Endothelial cell of umbilical vein (primary cell): Measurements from ENCODE around the gene CT45A3. TPM values are rescaled to one million over a fixed set of nuclear protein-coding genes. Genes with fewer than 3 reads are reported as not detected.
"Not testable (repeated sequence)": the region's sequence is repeated elsewhere in the genome, so short reads cannot be mapped to it uniquely, and the experiment has no call there.

Experiments used
- BruUV-seq: library from RNA; stranded (reverse); fragments of 400-500 nt; replicated peaks from 2 replicates; lab custom pipeline; 2021; lab: Mats Ljungman, UMichigan
- CTCF ChIA-PET: fragments of 300-600, 350-600 bp; sonication (Branson Sonifier 250); formaldehyde crosslinking; loops from one replicate; lab custom pipeline; 2021; ENCODE audit warnings: antibody characterized with exemption, inconsistent platforms; lab: Charles Lee
- POLR2A ChIA-PET: fragments of 300-600, 350-600 bp; sonication (Branson Sonifier 250); formaldehyde crosslinking; loops from one replicate; lab custom pipeline; 2021; ENCODE audit warnings: antibody characterized with exemption, inconsistent platforms; lab: Charles Lee
- DNase-seq: peaks from one replicate; pipeline ENCODE4 v3.0.0-alpha.2; 2011; ENCODE audit warnings: low read depth, low spot score
- FAIRE-seq: peaks from 2 replicates; lab custom pipeline; 2011; peaks lifted over from hg19 to GRCh38; lab: Jason Lieb, UNC
- H2AFZ ChIP-seq: 2 replicates; pipeline ENCODE4 v1.6.0; 2012; ENCODE audit warnings: low read depth, low read length, control low read depth, inconsistent platforms
- H3K27ac ChIP-seq: 2 replicates; pipeline ENCODE4 v1.5.1; 2011; ENCODE audit warnings: low read depth, mild to moderate bottlenecking, control low read depth, low read length, moderate library complexity; ENCODE audit not compliant: insufficient read depth
- H3K27me3 ChIP-seq, 2 experiments: 2 replicates each; pipeline versions ENCODE4 v1.6.0 to v1.6.1; 2011; ENCODE audit warnings: low read length in 2 of 2, mixed read lengths in 1 of 2; ENCODE audit not compliant: control insufficient read depth in 2 of 2, insufficient read depth in 2 of 2
- H3K36me3 ChIP-seq, 2 experiments: 2 replicates in 1 of 2; 3 replicates in 1 of 2; pipeline ENCODE4 v1.5.1; 2011; ENCODE audit warnings: low read length in 2 of 2, mild to moderate bottlenecking in 1 of 2, moderate library complexity in 1 of 2; ENCODE audit not compliant: control insufficient read depth in 2 of 2, insufficient read depth in 2 of 2; ENCODE audit errors: extremely low read depth in 1 of 2
- H3K4me1 ChIP-seq: 3 replicates; pipeline ENCODE4 v1.5.1; 2011; ENCODE audit warnings: mild to moderate bottlenecking, low read length; ENCODE audit not compliant: control insufficient read depth, insufficient read depth; ENCODE audit errors: extremely low read depth
- H3K4me2 ChIP-seq: 2 replicates; pipeline ENCODE4 v1.6.1; 2011; ENCODE audit warnings: low read length, control low read depth, mixed read lengths; ENCODE audit not compliant: insufficient read depth
- H3K4me3 ChIP-seq, 3 experiments: fragments of 200-600 bp in 1 of 3; sonication (generic), shearing (Covaris generic) in 1 of 3; replicated peaks in 1 of 3; 2 replicates each; pipeline ENCODE4 v1.5.1; 2011 to 2016; ENCODE audit warnings: control low read depth in 3 of 3, low read length in 3 of 3, mild to moderate bottlenecking in 2 of 3, inconsistent platforms in 1 of 3, low read depth in 1 of 3, moderate library complexity in 1 of 3; ENCODE audit not compliant: insufficient read depth in 1 of 3
- H3K79me2 ChIP-seq: 2 replicates; pipeline ENCODE4 v1.6.0; 2012; ENCODE audit warnings: low read length, inconsistent platforms; ENCODE audit not compliant: control insufficient read depth, insufficient read depth
- H3K9ac ChIP-seq: replicated peaks from 2 replicates; pipeline ENCODE3; 2011; ENCODE audit warnings: low read length, control low read depth; ENCODE audit not compliant: insufficient read depth; ENCODE audit errors: extremely low read depth
- H3K9me1 ChIP-seq: replicated peaks from 3 replicates; pipeline ENCODE4 v1.6.0; 2011; ENCODE audit warnings: mild to moderate bottlenecking, low read length; ENCODE audit not compliant: control insufficient read depth, insufficient read depth; ENCODE audit errors: extremely low read depth
- H3K9me3 ChIP-seq: replicated peaks from 2 replicates; pipeline ENCODE4 v1.5.1; 2012; ENCODE audit warnings: low read length, inconsistent platforms; ENCODE audit not compliant: control insufficient read depth, insufficient read depth
- H4K20me1 ChIP-seq: replicated peaks from 2 replicates; pipeline ENCODE3; 2011; ENCODE audit warnings: mild to moderate bottlenecking, low read length; ENCODE audit not compliant: control insufficient read depth, insufficient read depth; ENCODE audit errors: extremely low read depth
- CTCF ChIP-seq, 2 donors: IDR thresholded peaks; 1 replicate in 1 of 2; 2 replicates in 1 of 2; pipeline ENCODE4 v1.5.1; 2011; ENCODE audit warnings: low read length in 2 of 2, mild to moderate bottlenecking in 2 of 2, moderate library complexity in 2 of 2, control low read depth in 1 of 2, inconsistent platforms in 1 of 2, low read depth in 1 of 2; ENCODE audit not compliant: insufficient read depth in 1 of 2; ENCODE audit errors: extremely low read depth in 1 of 2
- EZH2 ChIP-seq: IDR thresholded peaks from 2 replicates; pipeline ENCODE4 v1.6.1; 2012; ENCODE audit warnings: borderline replicate concordance, low read depth, mild to moderate bottlenecking, moderate library complexity, low read length, inconsistent platforms; ENCODE audit not compliant: severe bottlenecking
- GATA2 ChIP-seq: IDR thresholded peaks from 2 replicates; pipeline ENCODE4 v1.7.0; 2011; ENCODE audit warnings: low read depth, mild to moderate bottlenecking, moderate library complexity, mixed read lengths, low read length; ENCODE audit not compliant: insufficient read length, insufficient read depth
- MYC ChIP-seq: IDR thresholded peaks from one replicate; pipeline ENCODE4 v1.6.1; 2011; ENCODE audit warnings: mild to moderate bottlenecking, low read depth, low read length
- POLR2A ChIP-seq: IDR thresholded peaks from 2 replicates; pipeline ENCODE4 v1.6.1; 2012; ENCODE audit warnings: low read depth, mild to moderate bottlenecking, control low read depth, low read length
- POLR2AphosphoS5 ChIP-seq: IDR thresholded peaks from 2 replicates; pipeline ENCODE4 v1.6.1; 2012; ENCODE audit warnings: low read depth, mild to moderate bottlenecking, control low read depth, low read length, moderate library complexity; ENCODE audit not compliant: insufficient read depth
- dilution Hi-C: fragments of 300-500 bp; cut with MboI; formaldehyde crosslinking; loops from one replicate; pipeline ENCODE4 v1.15.0; 2019; ENCODE audit warnings: low sequenced_read_pairs; ENCODE audit not compliant: extremely low pct_ligation_motif_present
- intact Hi-C: fragments of 100-400 bp; cut with micrococcal nuclease; formaldehyde crosslinking; loops from one replicate; pipeline ENCODE4 v1.10.0; 2022
- polyA plus RNA-seq, 4 experiments: library from polyadenylated mRNA; depleted of rRNA in 3 of 4; stranded (reverse) in 3 of 4; unstranded in 1 of 4; fragments of >200 nt; gene quantifications; 2 replicates each; pipeline versions ENCODE4 v1.2.1 to v1.2.3, GENCODE V29; 2011 to 2012; ENCODE audit warnings: missing spikeins in 1 of 4
- total RNA-seq: library from RNA; stranded (reverse); gene quantifications from 2 replicates; pipeline ENCODE4 v1.2.3, GENCODE V29; 2021

CT45A3 gene
- total and polyA plus RNA-seq, 2 donors (not counting 3 experiments of a cell fraction or from before 2014, with no cell fraction given): not detected

DNA sequence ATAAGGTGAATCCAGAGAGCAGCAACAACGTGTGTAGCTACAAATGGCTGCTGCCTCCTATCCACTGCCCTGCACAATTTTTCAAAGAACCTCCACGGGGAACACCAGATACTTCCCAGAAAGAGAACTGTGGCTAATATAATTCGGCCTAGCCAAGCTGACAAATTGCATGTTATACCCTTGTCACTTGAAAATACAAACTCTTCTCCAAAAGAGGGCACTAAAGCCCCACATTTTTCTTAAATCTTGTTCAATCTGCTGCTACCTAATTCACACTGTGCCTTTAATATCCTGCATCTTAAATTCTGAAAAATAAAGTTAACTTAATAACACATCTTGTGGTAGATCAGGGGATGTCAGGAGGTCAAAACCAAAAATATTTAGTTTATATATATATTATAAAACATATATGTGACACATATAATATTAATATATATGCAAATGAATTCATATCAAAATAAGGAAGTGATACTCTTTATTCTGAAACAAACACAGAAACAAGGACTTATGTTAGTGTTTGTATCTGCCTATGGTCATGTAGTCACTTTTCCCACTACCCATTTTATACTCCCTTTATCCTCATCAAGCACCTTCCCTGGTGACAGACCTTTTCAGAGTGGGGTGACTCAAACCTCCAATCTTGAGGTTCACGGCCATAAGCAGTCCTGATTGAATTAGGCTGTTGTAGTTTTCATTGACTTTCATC is 30.5 kb downstream of the CT45A3 start:
- Histone ChIP-seq H3K9me1 (no peaks in the 10 kb centered on the region), H4K20me1 (no peaks in the 10 kb centered on the region), H3K36me3 (no peaks in the 10 kb centered on the region), H3K9ac (no peak overlapping the region), H3K27ac (no peak overlapping the region), H3K27me3 (no peaks in the 10 kb centered on the region), H3K79me2 (no peaks in the 10 kb centered on the region), H3K4me2 (no peak overlapping the region), H2AFZ (no peak overlapping the region), H3K4me1 (no peaks in the 10 kb centered on the region), H3K4me3 (no peak overlapping the region), H3K9me3 (no peaks in the 10 kb centered on the region)
- intact Hi-C loops (no loop called here), dilution Hi-C loops (no loop called here)
- ChIA-PET POLR2A (no interaction called here), CTCF (no interaction called here)
- FAIRE-seq (no peak), DNase-seq (no peak)
- TF ChIP-seq POLR2AphosphoS5 (no peak), MYC (no peak), CTCF (IDR thresholded peaks at IDR 0.05; ENCODE audit: extremely low read depth in 1 of 2, insufficient read depth in 1 of 2, low read depth in 1 of 2, low read length in 2 of 2) (no peak), EZH2 (no peak), POLR2A (no peak), GATA2 (no peak)
- BruUV-seq: no TSS peak

DNA sequence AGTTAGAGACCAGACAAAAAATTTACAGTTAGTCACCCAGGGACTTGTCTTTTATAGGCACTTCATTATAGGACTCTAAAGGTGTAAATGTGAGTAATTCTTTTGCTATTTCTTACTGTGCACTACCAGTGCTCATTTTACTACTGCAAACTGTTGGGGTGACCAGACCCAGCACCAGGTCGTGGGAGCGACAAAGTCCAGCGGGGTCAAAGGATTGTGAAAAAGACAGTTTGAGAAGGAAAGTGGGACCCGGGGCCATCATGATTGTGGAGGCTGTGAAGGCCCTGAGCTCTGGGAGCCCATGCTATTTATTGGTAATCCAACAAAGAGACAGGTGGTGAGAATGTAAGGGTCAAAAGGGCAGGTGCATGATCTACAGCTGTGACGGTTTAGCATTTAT is 33.3 kb downstream of the CT45A3 start:
- H3K4me1 ChIP-seq, H3K4me3 ChIP-seq, H3K9ac ChIP-seq, H3K9me1 ChIP-seq, CTCF ChIA-PET, H3K4me2 ChIP-seq, FAIRE-seq, H2AFZ ChIP-seq, intact Hi-C loops, H3K9me3 ChIP-seq, H3K36me3 ChIP-seq, H3K27me3 ChIP-seq, H3K27ac ChIP-seq, BruUV-seq, H3K79me2 ChIP-seq, DNase-seq, dilution Hi-C loops, H4K20me1 ChIP-seq, POLR2A ChIA-PET: not testable (repeated sequence)
